Rectal smooth muscle tissue (tissue), 1 donor: ENCODE data around the gene GREM2.
A peak's percentile ranks its signal among the peaks of the same experiment; 100 is the strongest.

ENCODE experiments used
- H3K27ac ChIP-seq: one replicate; pipeline ENCODE4 v1.7.0; 2013; ENCODE audit warnings: low read depth, low read length, inconsistent platforms
- H3K27me3 ChIP-seq: one replicate; pipeline ENCODE4 v1.7.0; 2013; ENCODE audit warnings: low read length; ENCODE audit not compliant: control insufficient read depth, insufficient read depth
- H3K36me3 ChIP-seq: one replicate; pipeline ENCODE4 v1.7.0; 2013; ENCODE audit warnings: low read length; ENCODE audit not compliant: control insufficient read depth, insufficient read depth
- H3K4me1 ChIP-seq: one replicate; pipeline ENCODE4 v1.7.0; 2013; ENCODE audit warnings: low read length; ENCODE audit not compliant: control insufficient read depth, insufficient read depth
- H3K4me3 ChIP-seq: one replicate; pipeline ENCODE4 v1.7.0; 2013; ENCODE audit warnings: low read length
- H3K9ac ChIP-seq: one replicate; pipeline ENCODE4 v1.7.0; 2013; ENCODE audit warnings: low read length

The GREM2 gene

DNA sequence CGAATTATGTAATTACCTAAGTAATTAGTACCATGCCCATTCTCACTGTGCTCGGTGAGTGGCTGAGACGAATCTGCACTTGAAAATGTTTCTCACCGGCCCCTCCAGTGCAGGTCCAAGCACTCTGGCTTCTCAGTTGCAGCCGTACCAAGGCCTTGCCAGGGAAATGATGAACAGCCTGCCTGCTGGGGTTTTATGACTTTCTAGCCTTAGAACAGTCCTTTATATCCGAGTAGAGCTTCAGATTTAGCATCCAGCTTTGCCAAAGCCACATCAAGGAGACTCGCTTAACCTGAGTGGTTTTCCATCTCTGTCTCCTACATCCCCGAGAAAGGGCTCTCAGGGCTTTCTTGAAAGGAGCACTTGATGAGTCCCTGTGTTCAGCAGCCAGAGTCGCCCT, 83.4 kb downstream of the GREM2 start:
- H3K4me3 ChIP-seq = no peak overlapping the region
- H3K36me3 ChIP-seq = no peaks in the 10 kb centered on the region
- peak overlapping the region; percentile 2 for H3K27ac ChIP-seq
- no peaks in the 10 kb centered on the region for H3K27me3 ChIP-seq
- no peak overlapping the region for H3K9ac ChIP-seq
- H3K4me1 ChIP-seq = peaks cover 10% of the 10 kb centered on the region

- Histone ChIP-seq H3K4me3 (no peak overlapping the region), H3K27me3 (no peaks in the 10 kb centered on the region), H3K27ac (no peak overlapping the region), H3K4me1 (peaks cover 10% of the 10 kb centered on the region), H3K36me3 (no peaks in the 10 kb centered on the region), H3K9ac (no peak overlapping the region)
Observed at GRCh38 chr1:240527086-240527485, 84.9 kb downstream of the GREM2 start.

DNA sequence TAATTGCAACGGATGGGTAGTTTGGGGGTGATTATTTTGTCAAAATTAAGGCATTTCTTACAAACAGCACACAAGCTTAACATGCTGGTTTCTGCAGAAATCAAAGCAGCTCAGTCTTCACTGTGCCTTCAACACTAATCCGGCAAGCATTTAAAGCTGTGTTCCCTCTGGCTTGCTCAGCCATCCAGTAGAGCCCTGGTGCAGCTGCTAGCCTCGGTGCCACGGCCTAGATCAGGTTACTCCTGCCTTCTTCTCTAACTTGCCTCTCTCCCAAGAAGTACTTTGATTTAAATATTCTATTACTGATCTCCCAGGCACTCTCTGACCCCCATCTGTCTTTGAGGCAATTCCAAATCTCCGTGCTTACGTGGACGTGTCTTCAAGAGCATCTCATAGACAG, 85.6 kb downstream of the GREM2 start:
- Histone ChIP-seq H3K4me1 (peaks cover 10% of the 10 kb centered on the region), H3K27ac (no peak overlapping the region), H3K9ac (no peak overlapping the region), H3K4me3 (no peak overlapping the region), H3K36me3 (no peaks in the 10 kb centered on the region), H3K27me3 (no peaks in the 10 kb centered on the region)

DNA sequence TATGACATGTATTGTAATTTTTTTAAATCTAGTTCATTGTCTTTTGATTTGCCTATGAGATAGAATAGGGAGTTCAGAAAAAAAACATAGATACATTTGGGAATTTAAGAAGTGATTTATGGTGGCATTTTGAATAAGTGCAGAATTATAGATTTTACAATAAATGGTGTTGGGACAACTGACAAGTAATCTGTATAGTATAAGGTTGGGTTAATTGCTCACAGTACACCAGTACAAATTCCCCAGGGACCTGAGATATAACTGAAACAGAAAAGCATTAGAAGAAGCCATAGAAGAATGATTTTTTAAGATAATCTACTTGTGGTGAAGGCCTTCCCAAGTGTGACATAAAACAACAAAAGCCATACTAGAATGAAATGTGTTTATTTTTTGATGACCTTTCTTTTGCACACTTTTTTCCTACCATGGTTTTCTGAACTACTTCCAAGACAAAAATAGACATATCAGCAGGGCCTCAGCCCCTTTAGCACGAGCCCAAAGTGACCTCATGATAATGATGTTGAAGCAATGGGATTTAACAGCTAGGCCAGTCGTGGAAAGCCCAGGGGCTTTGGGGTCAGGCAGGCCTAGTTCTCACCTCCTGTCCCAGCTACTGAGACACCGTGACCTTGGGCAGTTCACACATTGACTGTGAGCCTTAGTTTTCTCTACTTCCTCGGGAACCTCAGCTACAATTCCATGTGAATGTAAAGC, 87.4 kb downstream of the GREM2 start:
- no peak overlapping the region for H3K27ac ChIP-seq
- H3K4me1 ChIP-seq = peaks cover 10% of the 10 kb centered on the region
- no peak overlapping the region for H3K9ac ChIP-seq
- no peaks in the 10 kb centered on the region for H3K27me3 ChIP-seq
- no peak overlapping the region for H3K4me3 ChIP-seq
- H3K36me3 ChIP-seq = no peaks in the 10 kb centered on the region

DNA sequence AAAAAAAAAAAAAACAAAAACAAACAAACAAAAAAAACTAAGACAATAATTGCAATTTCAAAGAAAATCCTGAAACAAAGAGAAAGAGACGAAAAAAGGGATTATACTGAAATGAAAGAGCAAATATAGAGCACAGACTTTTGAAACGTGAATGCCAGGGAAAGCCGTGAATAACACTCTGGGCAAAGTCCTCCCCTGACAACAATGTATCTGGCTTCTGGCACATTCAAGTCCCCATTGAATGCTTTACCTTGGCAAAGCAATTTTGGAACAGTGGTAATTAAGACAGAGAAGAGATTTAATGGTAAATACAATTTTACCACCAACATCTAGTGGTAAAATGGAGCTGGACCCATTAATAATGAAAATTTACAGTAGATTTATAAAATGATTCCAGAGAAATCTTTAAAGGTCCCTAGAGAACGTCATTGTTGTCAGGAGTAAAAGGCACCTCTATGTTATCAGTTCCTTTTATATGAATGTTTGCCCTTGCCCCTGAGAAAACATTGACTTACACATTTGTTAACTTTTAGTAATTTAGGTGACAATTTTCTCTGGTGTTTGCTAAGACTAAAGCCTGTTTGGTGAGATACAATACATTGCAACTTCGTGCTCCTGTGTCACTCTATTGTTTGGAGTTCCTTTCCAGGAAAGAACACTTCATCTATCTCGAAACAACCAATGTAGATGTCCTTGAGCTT, 89.7 kb downstream of the GREM2 start:
- no peaks in the 10 kb centered on the region for H3K27me3 ChIP-seq
- peaks cover 10% of the 10 kb centered on the region for H3K4me1 ChIP-seq
- no peak overlapping the region for H3K9ac ChIP-seq
- no peak overlapping the region for H3K27ac ChIP-seq
- H3K36me3 ChIP-seq = no peaks in the 10 kb centered on the region
- no peak overlapping the region for H3K4me3 ChIP-seq

DNA sequence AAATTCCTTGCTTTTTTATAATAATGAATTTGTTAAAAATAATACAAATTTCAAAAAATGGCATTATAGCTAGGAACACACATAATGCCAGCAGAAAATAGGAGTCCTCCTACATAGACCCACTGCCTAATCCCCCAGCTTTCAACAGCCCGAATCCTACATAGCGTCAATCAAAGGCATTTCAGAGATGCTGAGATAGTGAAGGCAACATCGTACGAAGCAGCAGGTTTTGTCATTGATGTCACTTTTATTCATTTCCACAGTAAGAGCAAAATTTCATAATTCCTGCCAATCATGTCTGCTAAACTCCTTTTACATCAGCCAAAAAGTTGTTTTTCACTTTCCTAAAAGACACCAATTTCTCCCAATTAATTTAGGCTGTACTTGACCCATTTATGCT, 94.1 kb downstream of the GREM2 start:
- H3K27ac ChIP-seq = no peak overlapping the region
- no peaks in the 10 kb centered on the region for H3K27me3 ChIP-seq
- no peaks in the 10 kb centered on the region for H3K4me1 ChIP-seq
- H3K9ac ChIP-seq = no peak overlapping the region
- H3K4me3 ChIP-seq = no peak overlapping the region
- no peaks in the 10 kb centered on the region for H3K36me3 ChIP-seq

GRCh38 chr1:240516069-240516468, 95.9 kb downstream of the GREM2 start:
- no peaks in the 10 kb centered on the region for H3K4me1 ChIP-seq
- H3K27ac ChIP-seq = no peak overlapping the region
- H3K27me3 ChIP-seq = no peaks in the 10 kb centered on the region
- H3K4me3 ChIP-seq = no peak overlapping the region
- H3K36me3 ChIP-seq = no peaks in the 10 kb centered on the region
- H3K9ac ChIP-seq = no peak overlapping the region

- H3K27ac ChIP-seq = no peak overlapping the region
- H3K4me1 ChIP-seq = no peaks in the 10 kb centered on the region
- H3K27me3 ChIP-seq = no peaks in the 10 kb centered on the region
- H3K9ac ChIP-seq = no peak overlapping the region
- H3K4me3 ChIP-seq = no peak overlapping the region
- H3K36me3 ChIP-seq = no peaks in the 10 kb centered on the region
Observed at GRCh38 chr1:240515505-240515904, 96.5 kb downstream of the GREM2 start.

DNA sequence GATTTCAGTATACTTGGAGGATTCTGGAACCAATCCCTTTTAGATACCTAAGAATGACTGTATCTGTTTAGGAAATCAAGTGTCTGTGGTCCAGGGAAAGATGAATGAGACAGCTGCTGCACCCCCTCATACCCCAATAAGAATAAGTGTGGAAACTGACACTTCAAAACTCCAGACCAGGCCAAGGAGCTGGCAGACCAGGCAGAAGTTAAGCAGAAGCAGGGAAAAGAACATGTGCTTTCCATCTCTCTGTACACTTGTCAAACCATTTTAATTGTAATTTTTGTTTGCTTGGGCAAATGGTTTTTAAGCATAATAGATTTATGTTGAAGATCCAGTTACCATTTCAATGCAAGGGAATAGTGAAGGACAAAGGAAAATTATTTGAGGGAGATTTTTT, 100.2 kb downstream of the GREM2 start:
- Histone ChIP-seq H3K4me1 (no peaks in the 10 kb centered on the region), H3K36me3 (no peaks in the 10 kb centered on the region), H3K27ac (no peak overlapping the region)

DNA sequence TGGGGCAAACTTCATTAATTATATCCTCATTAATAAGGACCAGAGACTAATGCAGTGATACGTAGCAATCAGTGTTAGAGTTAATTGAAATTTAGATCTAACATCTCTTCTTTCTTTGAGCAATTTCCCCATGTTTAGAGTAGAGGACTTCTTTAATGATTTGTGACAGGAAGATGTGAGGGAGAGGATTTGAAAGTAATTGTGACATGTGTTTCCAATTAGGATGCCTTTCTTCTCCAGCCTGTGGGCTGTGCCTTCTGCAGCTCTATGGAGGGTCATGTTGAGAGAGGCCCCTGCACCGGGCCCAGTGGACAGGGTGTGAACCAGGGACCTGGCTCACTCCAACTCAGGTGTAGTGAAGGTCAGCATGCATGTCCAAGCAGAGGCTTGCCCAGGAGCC, 103.0 kb downstream of the GREM2 start:
- no peaks in the 10 kb centered on the region for H3K36me3 ChIP-seq
- no peak overlapping the region for H3K4me3 ChIP-seq
- H3K27ac ChIP-seq = no peak overlapping the region
- H3K9ac ChIP-seq = no peak overlapping the region
- no peaks in the 10 kb centered on the region for H3K4me1 ChIP-seq
- no peaks in the 10 kb centered on the region for H3K27me3 ChIP-seq

More for the DNA sequence above, 100.2 kb downstream of the GREM2 start:
- no peaks in the 10 kb centered on the region for H3K27me3 ChIP-seq
- no peak overlapping the region for H3K9ac ChIP-seq
- no peak overlapping the region for H3K4me3 ChIP-seq

- H3K4me1 ChIP-seq = no peaks in the 10 kb centered on the region
- no peak overlapping the region for H3K27ac ChIP-seq
- H3K4me3 ChIP-seq = no peak overlapping the region
- H3K27me3 ChIP-seq = no peaks in the 10 kb centered on the region
- no peak overlapping the region for H3K9ac ChIP-seq
- no peaks in the 10 kb centered on the region for H3K36me3 ChIP-seq
Observed at GRCh38 chr1:240508201-240508600, 103.8 kb downstream of the GREM2 start.

GRCh38 chr1:240506176-240506575, 105.8 kb downstream of the GREM2 start:
- H3K4me3 ChIP-seq = no peak overlapping the region
- no peak overlapping the region for H3K9ac ChIP-seq
- no peaks in the 10 kb centered on the region for H3K36me3 ChIP-seq
- H3K4me1 ChIP-seq = no peaks in the 10 kb centered on the region
- H3K27me3 ChIP-seq = no peaks in the 10 kb centered on the region
- no peak overlapping the region for H3K27ac ChIP-seq

DNA sequence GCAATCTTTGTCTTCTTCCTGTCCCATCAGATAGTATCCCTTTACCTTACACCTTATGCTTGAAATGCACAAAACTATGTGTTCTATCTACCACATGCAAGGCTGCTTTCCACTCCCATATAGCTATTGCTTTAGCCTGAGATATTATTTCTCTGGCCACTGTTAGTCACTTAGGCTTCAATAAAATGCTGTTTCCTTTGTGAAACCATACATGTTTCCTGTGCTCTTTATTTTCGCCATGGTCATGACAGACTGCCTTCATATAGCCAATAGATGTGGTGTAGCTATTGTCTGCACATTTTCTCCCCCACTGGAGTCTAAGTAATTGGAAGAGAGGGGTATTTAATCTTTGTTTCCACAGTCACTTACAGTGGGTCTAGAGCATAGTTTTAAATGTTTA, 108.4 kb downstream of the GREM2 start:
- no peaks in the 10 kb centered on the region for H3K4me1 ChIP-seq
- no peak overlapping the region for H3K9ac ChIP-seq
- no peaks in the 10 kb centered on the region for H3K27me3 ChIP-seq
- H3K4me3 ChIP-seq = no peak overlapping the region
- no peak overlapping the region for H3K27ac ChIP-seq
- no peaks in the 10 kb centered on the region for H3K36me3 ChIP-seq
